CD4-positive, alpha-beta T cell (primary cell): ENCODE data around the gene MBNL1. TPM values are rescaled to one million over a fixed set of nuclear protein-coding genes. Genes with fewer than 3 reads are reported as not detected.

Source experiments
- ATAC-seq: fragments of 200-7000 bp; cut with Tn5 transposase; one replicate; pipeline ENCODE4 v1.10.0; 2022; ENCODE audit warnings: mild to moderate bottlenecking; ENCODE audit not compliant: poor library complexity
- CTCF ChIA-PET: fragments of 350-600 bp; sonication (Branson Sonifier 250); formaldehyde crosslinking; loops from one replicate; lab custom pipeline; 2021; ENCODE audit warnings: antibody characterized with exemption, inconsistent platforms; lab: Charles Lee
- POLR2A ChIA-PET: fragments of 350-600 bp; sonication (Branson Sonifier 250); formaldehyde crosslinking; loops from one replicate; lab custom pipeline; 2021; ENCODE audit warnings: antibody characterized with exemption, inconsistent platforms; lab: Charles Lee
- DNase-seq, 14 experiments: peaks; one replicate each; pipeline ENCODE4 v3.0.0-alpha.2; 2013 to 2020; ENCODE audit warnings: mixed read lengths in 2 of 14
- H3K27ac ChIP-seq, 2 donors: one replicate each; pipeline versions ENCODE4 v1.5.1 to v1.7.0; 2013; ENCODE audit warnings: low read length in 2 of 2, low read depth in 1 of 2, mild to moderate bottlenecking in 1 of 2
- H3K27me3 ChIP-seq, 2 experiments: 1 replicate in 1 of 2; 2 replicates in 1 of 2; pipeline versions ENCODE4 v1.6.1 to v1.7.0; 2013; ENCODE audit warnings: low read length in 2 of 2, control low read depth in 1 of 2, mild to moderate bottlenecking in 1 of 2, moderate library complexity in 1 of 2; ENCODE audit not compliant: insufficient read depth in 2 of 2, control insufficient read depth in 1 of 2
- H3K36me3 ChIP-seq: one replicate; pipeline ENCODE4 v1.6.1; 2013; ENCODE audit warnings: low read length, control low read depth; ENCODE audit not compliant: insufficient read depth
- H3K4me1 ChIP-seq: one replicate; pipeline ENCODE4 v1.6.1; 2013; ENCODE audit warnings: low read length, control low read depth; ENCODE audit not compliant: insufficient read depth
- H3K4me3 ChIP-seq: one replicate; pipeline ENCODE4 v1.5.1; 2013; ENCODE audit warnings: mild to moderate bottlenecking, low read length, moderate library complexity
- H3K9me3 ChIP-seq, 2 experiments: 1 replicate in 1 of 2; 2 replicates in 1 of 2; pipeline versions ENCODE4 v1.6.1 to v1.7.0; 2013; ENCODE audit warnings: low read length in 2 of 2, mild to moderate bottlenecking in 2 of 2, control low read depth in 1 of 2, moderate library complexity in 1 of 2; ENCODE audit not compliant: control insufficient read depth in 1 of 2, insufficient read depth in 1 of 2
- H3K27ac Mint-ChIP-seq: one replicate; pipeline ENCODE4 v1.8.0; 2020; ENCODE audit warnings: mixed read lengths
- H3K27me3 Mint-ChIP-seq: one replicate; pipeline ENCODE4 v1.8.0; 2021; ENCODE audit warnings: mixed read lengths
- H3K36me3 Mint-ChIP-seq: one replicate; pipeline ENCODE4 v1.8.0; 2021; ENCODE audit warnings: low read depth, mixed read lengths
- H3K4me1 Mint-ChIP-seq: one replicate; pipeline ENCODE4 v1.8.0; 2021; ENCODE audit warnings: low read depth, mixed read lengths
- H3K4me3 Mint-ChIP-seq: one replicate; pipeline ENCODE4 v1.8.0; 2020; ENCODE audit warnings: mild to moderate bottlenecking, mixed read lengths
- H3K9me3 Mint-ChIP-seq: one replicate; pipeline ENCODE4 v1.8.0; 2020; ENCODE audit warnings: mixed read lengths
- CTCF ChIP-seq: fragments of 200-600 bp; IDR thresholded peaks from one replicate; pipeline ENCODE4 v1.8.0; 2022; ENCODE audit warnings: antibody characterized with exemption, mild to moderate bottlenecking
- intact Hi-C, 2 experiments: fragments of 100-400 bp; cut with DNase I in 1 of 2; cut with micrococcal nuclease in 1 of 2; formaldehyde crosslinking; loops; one replicate each; pipeline versions ENCODE4 v1.15.1 to v1.9.0; 2023 to 2025; cut with DNase I, micrococcal nuclease
- total RNA-seq, 174 experiments: library from RNA in 2 of 174; stranded (reverse) in 2 of 174; gene quantifications; one replicate each; pipeline ENCODE4 v1.2.3 and lab custom pipeline; 2021 to 2026

Gene MBNL1
- total RNA-seq, 2 experiments from 2014 or later = 551 to 561 TPM

DNA sequence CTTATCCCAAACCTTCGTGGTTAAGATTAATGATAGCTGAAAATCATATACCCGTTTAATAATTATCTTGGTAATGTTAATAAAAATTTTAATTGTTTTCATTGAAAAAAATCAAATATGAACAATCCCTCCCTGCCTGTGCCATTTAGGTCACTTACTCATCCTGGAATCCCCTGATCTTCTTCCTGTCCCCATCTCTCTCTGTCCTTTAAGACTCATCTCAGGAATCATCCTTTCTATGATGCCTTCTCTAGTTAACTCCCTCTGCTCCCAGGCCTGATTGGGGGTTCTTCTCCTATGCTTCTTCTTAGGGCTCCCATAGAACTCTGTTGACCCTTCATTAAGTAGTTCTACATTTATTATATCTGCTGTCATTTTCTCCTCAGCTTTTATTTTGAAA is 91.6 kb downstream of the MBNL1 start:
- Histone ChIP-seq H3K27ac (no peak overlapping the region), H3K36me3 (peaks cover 68% of the 10 kb centered on the region), H3K4me1 (peaks cover 24% of the 10 kb centered on the region), H3K4me3 (no peak overlapping the region), H3K9me3 (no peaks in the 10 kb centered on the region), H3K27me3 (no peaks in the 10 kb centered on the region)
- intact Hi-C loops = loop anchor here in 1 of 2 experiments (5.0 kb wide), 1 partner anchor 42 kb away; no protein-coding TSS in a partner anchor
- peak overlapping the region; percentile 45 for H3K27ac Mint-ChIP-seq
- ATAC-seq = no peak
- H3K9me3 Mint-ChIP-seq = no peaks in the 10 kb centered on the region
- H3K27me3 Mint-ChIP-seq = no peaks in the 10 kb centered on the region
- no peak overlapping the region for H3K4me3 Mint-ChIP-seq
- ChIA-PET POLR2A (interaction anchor here (1.9 kb wide), 1 partner anchor 14 kb away, joined by 7 read pairs; no protein-coding TSS in a partner anchor), CTCF (interaction anchor here (1.3 kb wide), 1 partner anchor 46 kb away, joined by 3 read pairs; no protein-coding TSS in a partner anchor)
- no peak for TF ChIP-seq CTCF
- H3K36me3 Mint-ChIP-seq = peaks cover 84% of the 10 kb centered on the region
- no peak for DNase-seq
- H3K4me1 Mint-ChIP-seq = peaks cover 85% of the 10 kb centered on the region

- intact Hi-C loops = loop anchor here in 1 of 2 experiments (5.0 kb wide), 1 partner anchor 41 kb away; no protein-coding TSS in a partner anchor
- no peaks in the 10 kb centered on the region for H3K9me3 ChIP-seq
- Mint-ChIP-seq H3K36me3 (peaks cover 86% of the 10 kb centered on the region), H3K4me3 (no peak overlapping the region), H3K9me3 (no peaks in the 10 kb centered on the region), H3K27ac (peak overlapping the region; percentile 46), H3K27me3 (no peaks in the 10 kb centered on the region), H3K4me1 (peaks cover 81% of the 10 kb centered on the region)
- H3K36me3 ChIP-seq = peaks cover 71% of the 10 kb centered on the region
- no peak overlapping the region for H3K4me3 ChIP-seq
- CTCF ChIA-PET = no interaction called here
- H3K4me1 ChIP-seq = peaks cover 21% of the 10 kb centered on the region
- TF ChIP-seq CTCF = no peak
- POLR2A ChIA-PET = no interaction called here
- peak overlapping the region in 1 of 2 donors; percentile 7 for H3K27ac ChIP-seq
- H3K27me3 ChIP-seq = no peaks in the 10 kb centered on the region
- ATAC-seq = no peak
- DNase-seq = no peak
Observed at GRCh38 chr3:152360966-152361365, 92.2 kb downstream of the MBNL1 start.

DNA sequence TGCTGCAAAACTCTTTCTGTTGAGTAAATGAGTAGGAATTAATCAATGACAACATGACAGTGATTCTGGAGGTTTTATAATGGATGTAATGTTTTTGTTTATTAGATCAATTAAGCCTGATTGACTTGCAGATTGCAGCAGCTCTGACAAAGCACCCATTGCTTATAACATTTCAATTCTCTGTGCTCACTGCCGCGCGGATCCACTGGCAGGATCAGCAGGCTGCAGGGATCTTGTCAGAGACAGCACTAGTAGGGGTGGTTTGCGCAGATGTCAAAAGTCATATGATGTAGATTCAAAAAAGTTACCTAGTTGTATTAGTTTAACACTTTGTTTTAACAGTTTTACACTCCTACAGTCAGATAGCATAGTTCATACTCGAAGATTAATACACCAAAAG is 93.4 kb downstream of the MBNL1 start:
- ChIA-PET POLR2A (interaction anchor here (0.6 to 1.5 kb wide), 2 partner anchors 11 to 28 kb away, joined by 3 read pairs; no protein-coding TSS in a partner anchor), CTCF (no interaction called here)
- Mint-ChIP-seq H3K27me3 (no peaks in the 10 kb centered on the region), H3K4me1 (peaks cover 70% of the 10 kb centered on the region), H3K9me3 (peaks cover under 1% of the 10 kb centered on the region), H3K4me3 (peak overlapping the region; percentile 32), H3K27ac (peak overlapping the region; percentile 46), H3K36me3 (peaks cover 86% of the 10 kb centered on the region)
- Histone ChIP-seq H3K36me3 (peaks cover 64% of the 10 kb centered on the region), H3K27me3 (no peaks in the 10 kb centered on the region), H3K4me3 (no peak overlapping the region), H3K27ac (no peak overlapping the region), H3K4me1 (peaks cover 12% of the 10 kb centered on the region), H3K9me3 (no peaks in the 10 kb centered on the region)
- intact Hi-C loops = loop anchor here in 1 of 2 experiments (5.0 kb wide), 1 partner anchor 40 kb away; no protein-coding TSS in a partner anchor
- no peak for ATAC-seq
- TF ChIP-seq CTCF = no peak
- DNase-seq = no peak
